ENCODE measurements around the gene PROM2.
A peak's percentile ranks its signal among the peaks of the same experiment; 100 is the strongest.
"Not testable (repeated sequence)": the region's sequence is repeated elsewhere in the genome, so short reads cannot be mapped to it uniquely, and the experiment has no call there.

Gene PROM2

GRCh38 chr2:95269745-95270144 lies 4.5 kb upstream of the PROM2 start:
- DNase-seq, result not testable (repeated sequence)

GRCh38 chr2:95270541-95271081 lies 3.6 kb upstream of the PROM2 start:
- no peak for DNase-seq

- DNase-seq, result no peak
Observed at GRCh38 chr2:95271381-95271971, 2.8 kb upstream of the PROM2 start.

- DNase-seq, result no peak
Observed at GRCh38 chr2:95272299-95272751, 1.9 kb upstream of the PROM2 start.

GRCh38 chr2:95272781-95273180 lies 1.5 kb upstream of the PROM2 start:
- DNase-seq, result no peak

- DNase-seq, result no peak
Observed at GRCh38 chr2:95273566-95274290, 521 bp upstream of the PROM2 start.

- DNase-seq, result peak; percentile 0
Observed at GRCh38 chr2:95275151-95275515, 884 bp downstream of the PROM2 start.

- no peak for DNase-seq
Observed at GRCh38 chr2:95275601-95276243, 1.5 kb downstream of the PROM2 start.

GRCh38 chr2:95276244-95276887 lies 2.1 kb downstream of the PROM2 start:
- no peak for DNase-seq

GRCh38 chr2:95276888-95277245 lies 2.6 kb downstream of the PROM2 start:
- DNase-seq, result no peak

- DNase-seq, result no peak
Observed at GRCh38 chr2:95277246-95277906, 3.1 kb downstream of the PROM2 start.

- DNase-seq, result no peak
Observed at GRCh38 chr2:95278051-95278471, 3.8 kb downstream of the PROM2 start.

- no peak for DNase-seq
Observed at GRCh38 chr2:95278637-95279225, 4.5 kb downstream of the PROM2 start.

- no peak for DNase-seq
Observed at GRCh38 chr2:95279435-95280035, 5.3 kb downstream of the PROM2 start.

GRCh38 chr2:95281071-95281470 lies 6.8 kb downstream of the PROM2 start:
- DNase-seq, result no peak

- DNase-seq, result no peak
Observed at GRCh38 chr2:95281786-95282185, 7.5 kb downstream of the PROM2 start.

GRCh38 chr2:95282458-95282857 lies 8.2 kb downstream of the PROM2 start:
- no peak for DNase-seq

- no peak for DNase-seq
Observed at GRCh38 chr2:95283562-95283961, 9.3 kb downstream of the PROM2 start.

- DNase-seq, result no peak
Observed at GRCh38 chr2:95284886-95285541, 10.8 kb downstream of the PROM2 start.

GRCh38 chr2:95285542-95285932 lies 11.3 kb downstream of the PROM2 start:
- DNase-seq, result no peak

GRCh38 chr2:95287336-95287735 lies 13.1 kb downstream of the PROM2 start:
- DNase-seq, result no peak

- no peak for DNase-seq
Observed at GRCh38 chr2:95287806-95288205, 13.6 kb downstream of the PROM2 start.
